AG04450 (cell line): ENCODE results near the gene CHCT1. TPM values are rescaled to one million over a fixed set of nuclear protein-coding genes. Genes with fewer than 3 reads are reported as not detected.
"Not testable (repeated sequence)": the region's sequence is repeated elsewhere in the genome, so short reads cannot be mapped to it uniquely, and the experiment has no call there.

Experiments used
- CTCF ChIA-PET: fragments of 300-600, 350-600 bp; formaldehyde crosslinking; extraction: SDS; loops from one replicate; lab custom pipeline; 2022; ENCODE audit warnings: antibody characterized with exemption, inconsistent platforms; lab: Charles Lee
- POLR2A ChIA-PET: fragments of 350-600 bp; formaldehyde crosslinking; extraction: SDS; loops from one replicate; lab custom pipeline; 2021; ENCODE audit warnings: antibody characterized with exemption, inconsistent platforms; lab: Yijun Ruan, JAX
- DNase-seq: peaks from one replicate; pipeline ENCODE4 v3.0.0-alpha.2; 2011; ENCODE audit warnings: low read depth, low spot score
- H3K27ac ChIP-seq: one replicate; pipeline ENCODE4 v1.5.1; 2012; ENCODE audit warnings: low read depth, low read length, control low read depth
- H3K27me3 ChIP-seq: one replicate; pipeline ENCODE4 v1.6.0; 2012; ENCODE audit warnings: low read length; ENCODE audit not compliant: control insufficient read depth, insufficient read depth
- H3K4me3 ChIP-seq: 2 replicates; pipeline ENCODE4 v1.5.1; 2011; ENCODE audit warnings: mild to moderate bottlenecking, low read depth, low read length, control low read depth
- H3K9me3 ChIP-seq: 2 replicates; pipeline ENCODE4 v1.5.1; 2012; ENCODE audit warnings: low read length; ENCODE audit not compliant: control insufficient read depth, insufficient read depth
- polyA minus RNA-seq: library from RNA; depleted of rRNA, polyadenylated mRNA; stranded (reverse); fragments of >200 nt; gene quantifications from 2 replicates; pipeline ENCODE4 v1.2.3, GENCODE V29; 2011; rRNA and poly(A)+ RNA removed
- polyA plus RNA-seq: library from polyadenylated mRNA; depleted of rRNA; stranded (reverse); fragments of >200 nt; gene quantifications from 2 replicates; pipeline ENCODE4 v1.2.3, GENCODE V29; 2011; rRNA removed
- TF ChIP-seq, protein P1 (sequence below): IDR thresholded peaks from 2 replicates; pipeline ENCODE4 v1.5.1; 2011; ENCODE audit warnings: low read depth, low read length, control low read depth, inconsistent platforms

The CHCT1 gene
- polyA plus RNA-seq = not detected in 2 replicates
- not detected in 2 replicates for polyA minus RNA-seq

DNA sequence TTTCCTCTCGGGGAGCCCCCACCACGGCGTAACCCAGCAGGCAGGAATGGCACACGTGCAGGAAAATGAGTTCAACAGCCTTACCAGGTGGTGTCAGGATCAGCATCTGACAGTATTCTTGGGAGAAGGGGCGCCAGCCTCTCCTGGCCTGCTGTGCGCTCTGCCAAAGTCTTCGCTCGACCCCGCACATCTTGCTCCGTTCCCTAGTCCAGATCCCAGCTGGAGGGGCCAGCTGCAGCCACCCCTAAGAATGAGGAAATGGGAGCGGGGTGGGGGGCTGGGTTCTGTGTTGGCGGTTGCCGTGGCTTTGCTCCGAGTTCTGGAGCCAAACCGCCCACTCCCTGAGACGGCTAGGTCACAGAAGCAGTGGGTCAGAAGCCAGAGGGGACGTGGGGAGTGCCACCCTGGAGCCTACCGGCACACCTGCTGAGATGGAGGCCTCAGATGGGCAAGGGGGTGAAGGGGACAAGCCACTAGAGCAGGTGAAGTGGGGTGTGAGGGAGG lies at the start of gene CHCT1:
TSS of gene CHCT1 (plus strand) at position 328 of the 504 bp plus-strand sequence. CDS start at position 432, 104 bp downstream.
- Histone ChIP-seq H3K4me3 (peak within 1 kb of the TSS; percentile 57), H3K27ac (no peak within 1 kb of the TSS), H3K27me3 (no peaks in the 10 kb centered on the region), H3K9me3 (no peaks in the 10 kb centered on the region; the same call in 1 of the 2 replicates)
- TF ChIP-seq, protein P1, sequence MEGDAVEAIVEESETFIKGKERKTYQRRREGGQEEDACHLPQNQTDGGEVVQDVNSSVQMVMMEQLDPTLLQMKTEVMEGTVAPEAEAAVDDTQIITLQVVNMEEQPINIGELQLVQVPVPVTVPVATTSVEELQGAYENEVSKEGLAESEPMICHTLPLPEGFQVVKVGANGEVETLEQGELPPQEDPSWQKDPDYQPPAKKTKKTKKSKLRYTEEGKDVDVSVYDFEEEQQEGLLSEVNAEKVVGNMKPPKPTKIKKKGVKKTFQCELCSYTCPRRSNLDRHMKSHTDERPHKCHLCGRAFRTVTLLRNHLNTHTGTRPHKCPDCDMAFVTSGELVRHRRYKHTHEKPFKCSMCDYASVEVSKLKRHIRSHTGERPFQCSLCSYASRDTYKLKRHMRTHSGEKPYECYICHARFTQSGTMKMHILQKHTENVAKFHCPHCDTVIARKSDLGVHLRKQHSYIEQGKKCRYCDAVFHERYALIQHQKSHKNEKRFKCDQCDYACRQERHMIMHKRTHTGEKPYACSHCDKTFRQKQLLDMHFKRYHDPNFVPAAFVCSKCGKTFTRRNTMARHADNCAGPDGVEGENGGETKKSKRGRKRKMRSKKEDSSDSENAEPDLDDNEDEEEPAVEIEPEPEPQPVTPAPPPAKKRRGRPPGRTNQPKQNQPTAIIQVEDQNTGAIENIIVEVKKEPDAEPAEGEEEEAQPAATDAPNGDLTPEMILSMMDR = no peak
- POLR2A ChIA-PET = no interaction called here
- DNase-seq = no peak
- CTCF ChIA-PET = interaction anchor here (0.6 to 0.9 kb wide), 4 partner anchors 7 to 191 kb away, joined by 3 to 8 read pairs (median 4); no protein-coding TSS in a partner anchor

DNA sequence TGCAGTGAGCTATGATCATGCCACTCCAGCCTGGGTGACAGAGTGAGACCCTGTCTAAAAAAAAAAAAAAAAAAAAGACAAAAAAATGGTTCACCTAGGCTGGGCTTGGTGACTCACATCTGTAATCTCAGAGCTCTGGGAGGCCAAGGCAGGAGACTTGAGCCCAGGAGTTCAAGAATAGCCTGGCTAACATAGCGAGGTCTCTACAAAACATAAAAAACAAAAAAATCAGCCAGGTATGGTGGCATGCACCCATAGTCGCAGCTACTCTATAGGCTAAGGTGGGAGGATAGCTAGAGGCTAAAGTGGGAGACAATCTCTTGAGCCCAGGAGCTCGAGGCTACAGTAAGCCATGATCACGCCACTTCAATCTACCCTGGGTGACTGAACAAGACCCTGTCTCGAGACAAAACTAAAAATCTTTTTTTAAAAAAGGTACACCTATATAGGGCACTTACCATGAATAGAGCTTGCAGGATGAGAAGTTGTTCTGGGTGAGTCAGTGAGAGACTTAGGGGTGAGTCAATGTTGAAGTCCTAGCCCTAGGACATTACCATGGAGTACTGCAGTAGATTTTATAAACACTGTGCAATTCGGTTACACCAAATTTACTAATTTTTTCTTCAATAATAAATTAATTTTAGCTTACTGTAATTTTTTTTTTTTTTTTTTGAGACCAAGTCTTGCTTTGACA lies 49.4 kb upstream of the CHCT1 start:
- ChIA-PET POLR2A (interaction anchor here (0.6 kb wide), 1 partner anchor 232 kb away, joined by 3 read pairs; no protein-coding TSS in a partner anchor), CTCF (interaction anchor here (0.6 to 0.7 kb wide), 4 partner anchors 23 to 1149 kb away, joined by 3 to 9 read pairs (median 4); partner anchors contain the start of gene CHCT1)
- H3K27ac ChIP-seq = peak overlapping the region; percentile 11
- TF ChIP-seq, protein P1 = no peak
- H3K4me3 ChIP-seq = no peak overlapping the region
- DNase-seq = no peak
- H3K27me3 ChIP-seq = no peaks in the 10 kb centered on the region
- H3K9me3 ChIP-seq = no peaks in the 10 kb centered on the region

DNA sequence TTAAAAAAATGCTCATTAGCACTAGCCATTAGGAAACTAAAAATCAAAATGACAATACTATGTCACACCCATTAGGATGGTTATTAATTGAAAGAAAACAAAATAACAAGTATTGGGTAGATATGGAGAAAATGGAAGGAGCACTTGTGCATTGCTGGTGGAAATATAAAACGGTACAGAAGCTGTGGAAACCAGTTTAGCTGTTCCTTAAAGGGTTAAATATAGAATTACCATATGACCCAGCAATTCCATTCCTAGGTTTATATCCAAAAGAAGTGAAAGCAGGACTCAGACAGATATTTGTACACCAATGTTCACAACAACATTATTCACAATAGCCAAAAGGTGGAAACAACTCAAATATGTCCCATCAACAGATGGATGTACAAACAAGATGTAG lies 44.1 kb upstream of the CHCT1 start:
- H3K4me3 ChIP-seq, H3K9me3 ChIP-seq, H3K27me3 ChIP-seq, POLR2A ChIA-PET, CTCF ChIA-PET, H3K27ac ChIP-seq, DNase-seq: not testable (repeated sequence)

DNA sequence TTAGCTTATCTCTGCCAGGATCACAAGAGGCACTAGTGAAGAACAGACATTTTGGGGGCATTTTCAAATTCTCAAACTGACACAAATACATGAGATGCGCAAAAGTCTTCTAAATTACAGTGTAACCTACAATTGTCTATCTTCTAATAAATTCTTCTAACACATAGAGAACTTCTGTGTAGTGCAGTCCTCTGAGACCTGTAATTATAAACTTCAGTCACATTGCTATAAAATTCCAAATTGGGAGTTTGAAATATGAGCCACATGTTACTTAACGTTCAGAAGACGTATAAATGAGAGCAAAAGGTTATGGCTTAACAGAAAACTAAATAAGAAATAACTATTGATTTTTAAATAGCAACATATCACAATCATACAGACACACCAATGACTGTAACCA lies 42.8 kb upstream of the CHCT1 start:
- DNase-seq, H3K27me3 ChIP-seq, CTCF ChIA-PET, H3K27ac ChIP-seq, POLR2A ChIA-PET, H3K4me3 ChIP-seq, H3K9me3 ChIP-seq: not testable (repeated sequence)

DNA sequence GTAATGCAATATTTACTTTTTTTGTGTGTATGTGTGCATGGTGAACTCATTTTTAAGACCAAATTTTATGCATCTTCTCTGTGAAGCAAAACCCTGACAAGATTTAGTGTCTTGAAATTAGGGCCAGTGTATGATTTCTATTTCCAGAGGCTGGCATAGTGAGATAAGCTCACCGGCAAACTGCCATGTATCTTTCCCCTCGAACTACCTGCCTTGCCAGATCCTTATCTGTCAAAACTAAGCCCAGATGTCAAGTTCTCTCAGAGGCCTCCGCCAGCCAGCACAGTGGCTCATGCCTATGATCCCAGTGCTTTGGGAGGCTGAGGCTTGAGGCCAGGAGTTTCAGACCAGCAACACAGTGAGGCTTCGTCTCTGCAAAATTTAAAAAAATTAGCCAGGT lies 40.3 kb upstream of the CHCT1 start:
- Histone ChIP-seq H3K27ac (no peak overlapping the region), H3K27me3 (no peaks in the 10 kb centered on the region), H3K4me3 (no peak overlapping the region), H3K9me3 (no peaks in the 10 kb centered on the region)
- CTCF ChIA-PET = interaction anchor here (1.4 kb wide), 1 partner anchor 150 kb away, joined by 3 read pairs; no protein-coding TSS in a partner anchor
- DNase-seq = no peak
- TF ChIP-seq, protein P1 = no peak
- POLR2A ChIA-PET = no interaction called here

DNA sequence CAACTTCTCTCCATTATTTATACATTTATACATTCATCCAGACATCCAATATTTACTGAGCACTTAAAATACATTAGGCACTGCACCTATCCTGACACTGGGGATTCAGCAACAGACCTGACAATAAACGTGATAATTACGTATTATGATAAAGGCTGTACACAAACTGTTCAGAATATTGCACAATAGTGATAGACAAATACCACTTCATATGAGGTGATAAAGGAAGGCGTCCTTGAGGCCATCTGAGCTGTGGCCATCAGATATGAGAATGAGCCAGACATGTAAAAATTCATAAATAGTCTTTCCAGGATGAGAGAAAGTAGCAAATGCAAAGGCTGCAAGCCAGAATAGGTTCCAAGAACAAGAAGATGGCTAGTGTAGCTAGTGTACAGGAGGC lies 38.9 kb upstream of the CHCT1 start:
- DNase-seq = no peak
- H3K27ac ChIP-seq = no peak overlapping the region
- ChIA-PET POLR2A (no interaction called here), CTCF (interaction anchor here (0.6 to 0.9 kb wide), 2 partner anchors 152 to 155 kb away, joined by 3 to 8 read pairs; no protein-coding TSS in a partner anchor)
- no peaks in the 10 kb centered on the region for H3K9me3 ChIP-seq
- TF ChIP-seq, protein P1 = no peak
- H3K27me3 ChIP-seq = no peaks in the 10 kb centered on the region
- H3K4me3 ChIP-seq = no peak overlapping the region

DNA sequence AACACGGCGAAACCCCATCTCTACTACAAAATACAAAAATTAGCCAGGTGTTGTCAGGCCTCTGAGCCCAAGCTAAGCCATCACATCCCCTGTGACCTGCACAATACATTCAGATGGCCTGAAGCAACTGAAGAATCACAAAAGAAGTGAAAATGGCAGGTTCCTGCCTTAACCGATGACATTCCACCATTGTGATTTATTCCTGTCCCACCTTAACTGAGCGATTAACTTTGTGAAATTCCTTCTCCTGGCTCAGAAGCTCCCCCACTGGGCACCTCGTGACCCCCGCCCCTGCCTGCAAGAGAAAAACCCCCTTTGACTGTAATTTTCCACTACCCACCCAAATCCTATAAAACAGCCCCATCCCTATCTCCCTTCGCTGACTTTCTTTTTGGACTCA lies 37.4 kb upstream of the CHCT1 start:
- POLR2A ChIA-PET = interaction anchor here (1.2 kb wide), 1 partner anchor 27 kb away, joined by 3 read pairs; no protein-coding TSS in a partner anchor
- DNase-seq, H3K4me3 ChIP-seq, H3K27me3 ChIP-seq, CTCF ChIA-PET, H3K9me3 ChIP-seq, H3K27ac ChIP-seq: not testable (repeated sequence)
